Measurements from ENCODE around the gene RTKN. TPM values are rescaled to one million over a fixed set of nuclear protein-coding genes. Genes with fewer than 3 reads are reported as not detected.

RTKN gene
- total RNA-seq, 1 donor from 2014 or later: 19.1 TPM

DNA sequence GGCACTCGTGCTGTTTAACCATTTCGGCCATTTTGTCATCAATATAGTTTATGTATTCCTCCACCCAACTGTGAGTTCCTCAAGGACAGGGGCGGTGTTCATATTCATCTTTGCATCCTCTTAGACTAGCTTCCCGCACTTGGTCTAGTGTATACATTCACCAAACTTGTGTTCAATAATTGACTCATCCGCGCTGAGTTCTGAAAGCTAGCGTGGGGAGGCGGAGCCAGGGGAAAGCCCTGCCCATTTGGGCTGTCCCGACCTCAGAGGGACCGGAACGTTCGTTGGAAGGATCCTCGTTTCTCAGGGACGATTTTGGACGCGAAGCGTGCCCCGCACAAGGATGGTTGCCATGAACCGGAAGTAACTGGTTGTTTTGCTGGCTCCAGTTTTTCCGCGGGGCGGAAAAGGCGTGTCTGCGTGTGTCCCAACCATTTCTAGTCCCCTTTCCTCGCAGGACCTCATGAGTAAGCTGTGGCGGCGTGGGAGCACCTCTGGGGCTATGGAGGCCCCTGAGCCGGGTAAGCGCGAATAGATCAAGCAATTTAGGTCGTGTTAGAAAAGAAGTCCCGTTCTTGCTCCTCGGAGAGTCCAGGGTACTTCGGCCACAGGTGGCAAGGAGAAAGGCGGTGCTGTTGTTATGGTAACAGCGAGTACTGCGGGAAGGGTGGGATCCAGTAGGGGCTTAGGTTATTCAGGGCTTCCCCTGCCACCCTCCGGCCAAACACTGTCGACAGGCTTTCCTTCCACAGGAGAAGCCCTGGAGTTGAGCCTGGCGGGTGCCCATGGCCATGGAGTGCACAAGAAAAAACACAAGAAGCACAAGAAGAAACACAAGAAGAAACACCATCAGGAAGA, 13.1 kb upstream of the RTKN start, which contains the start of gene INO80B:
Gene INO80B (plus strand): TSS at position 434 of the 858 bp plus-strand sequence. CDS start 30 bp downstream, at position 464.
- TF ChIP-seq, protein P1, sequence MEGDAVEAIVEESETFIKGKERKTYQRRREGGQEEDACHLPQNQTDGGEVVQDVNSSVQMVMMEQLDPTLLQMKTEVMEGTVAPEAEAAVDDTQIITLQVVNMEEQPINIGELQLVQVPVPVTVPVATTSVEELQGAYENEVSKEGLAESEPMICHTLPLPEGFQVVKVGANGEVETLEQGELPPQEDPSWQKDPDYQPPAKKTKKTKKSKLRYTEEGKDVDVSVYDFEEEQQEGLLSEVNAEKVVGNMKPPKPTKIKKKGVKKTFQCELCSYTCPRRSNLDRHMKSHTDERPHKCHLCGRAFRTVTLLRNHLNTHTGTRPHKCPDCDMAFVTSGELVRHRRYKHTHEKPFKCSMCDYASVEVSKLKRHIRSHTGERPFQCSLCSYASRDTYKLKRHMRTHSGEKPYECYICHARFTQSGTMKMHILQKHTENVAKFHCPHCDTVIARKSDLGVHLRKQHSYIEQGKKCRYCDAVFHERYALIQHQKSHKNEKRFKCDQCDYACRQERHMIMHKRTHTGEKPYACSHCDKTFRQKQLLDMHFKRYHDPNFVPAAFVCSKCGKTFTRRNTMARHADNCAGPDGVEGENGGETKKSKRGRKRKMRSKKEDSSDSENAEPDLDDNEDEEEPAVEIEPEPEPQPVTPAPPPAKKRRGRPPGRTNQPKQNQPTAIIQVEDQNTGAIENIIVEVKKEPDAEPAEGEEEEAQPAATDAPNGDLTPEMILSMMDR (IDR thresholded peaks at IDR 0.05): no peak
- H3K36me3 Mint-ChIP-seq (ENCODE audit: unreplicated experiment): no peaks in the 10 kb centered on the region
- H3K27me3 Mint-ChIP-seq (ENCODE audit: unreplicated experiment): peaks cover 19% of the 10 kb centered on the region
- no peaks in the 10 kb centered on the region for H3K9me3 Mint-ChIP-seq (ENCODE audit: unreplicated experiment)
- H3K4me3 Mint-ChIP-seq (ENCODE audit: unreplicated experiment): peak within 1 kb of the TSS; percentile 99
- H3K4me1 Mint-ChIP-seq (ENCODE audit: unreplicated experiment): peaks cover 36% of the 10 kb centered on the region
- DNase-seq (ENCODE audit: extremely low spot score, unreplicated experiment): peak; percentile 98
- H3K27ac Mint-ChIP-seq (ENCODE audit: unreplicated experiment): peak within 1 kb of the TSS; percentile 95

GRCh38 chr2:74450570-74451190, 8.9 kb upstream of the RTKN start:
- Mint-ChIP-seq H3K9me3 (ENCODE audit: unreplicated experiment) (no peaks in the 10 kb centered on the region), H3K4me3 (ENCODE audit: unreplicated experiment) (no peak overlapping the region), H3K27ac (ENCODE audit: unreplicated experiment) (no peak overlapping the region), H3K36me3 (ENCODE audit: unreplicated experiment) (no peaks in the 10 kb centered on the region), H3K27me3 (ENCODE audit: unreplicated experiment) (peaks cover 28% of the 10 kb centered on the region), H3K4me1 (ENCODE audit: unreplicated experiment) (peaks cover 14% of the 10 kb centered on the region)
- DNase-seq (ENCODE audit: extremely low spot score, unreplicated experiment): no peak
- TF ChIP-seq, protein P1 (IDR thresholded peaks at IDR 0.05): no peak

GRCh38 chr2:74448771-74449170, 7.0 kb upstream of the RTKN start:
- H3K4me1 Mint-ChIP-seq (ENCODE audit: unreplicated experiment): peaks cover 12% of the 10 kb centered on the region
- DNase-seq (ENCODE audit: extremely low spot score, unreplicated experiment): no peak

DNA sequence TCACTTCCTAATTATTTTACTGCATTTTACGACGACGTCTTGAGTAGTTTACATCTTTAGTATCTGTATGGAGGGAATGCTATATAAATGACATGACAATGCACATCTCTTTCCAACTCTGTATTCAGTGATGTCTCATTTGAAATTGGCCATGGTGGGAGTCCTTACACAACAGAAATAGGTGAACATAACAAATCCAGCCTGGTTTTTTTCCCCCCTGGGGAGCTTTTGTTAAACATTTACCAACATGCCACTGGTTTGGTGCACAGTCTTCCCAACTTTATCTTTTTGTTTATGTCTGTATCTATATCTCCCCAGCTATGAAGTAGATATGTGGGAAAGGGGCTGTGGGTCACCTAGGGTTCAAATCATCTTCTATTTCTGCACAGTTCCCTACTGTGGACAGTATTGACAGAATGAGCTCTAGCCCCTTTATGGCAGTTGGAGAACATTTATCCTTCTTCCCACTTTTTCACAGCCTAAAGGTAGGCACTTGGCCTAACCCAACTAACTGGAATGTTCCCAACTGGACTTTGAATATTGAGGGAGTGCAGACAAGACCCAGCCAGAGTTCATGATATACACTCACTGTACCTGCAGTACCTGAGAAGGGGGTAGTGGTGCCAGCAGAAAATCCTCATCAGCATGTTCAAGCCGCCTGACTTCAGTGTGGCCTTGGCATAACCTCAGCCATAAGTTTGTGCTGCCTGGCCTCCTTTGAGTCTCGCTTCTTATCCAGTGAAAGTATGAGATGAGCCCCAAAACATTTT, 5.7 kb upstream of the RTKN start:
- no peak overlapping the region for H3K27ac Mint-ChIP-seq (ENCODE audit: unreplicated experiment)
- TF ChIP-seq, protein P1 (IDR thresholded peaks at IDR 0.05): no peak
- DNase-seq (ENCODE audit: extremely low spot score, unreplicated experiment): no peak
- no peaks in the 10 kb centered on the region for H3K9me3 Mint-ChIP-seq (ENCODE audit: unreplicated experiment)
- H3K36me3 Mint-ChIP-seq (ENCODE audit: unreplicated experiment): no peaks in the 10 kb centered on the region
- peaks cover 12% of the 10 kb centered on the region for H3K4me1 Mint-ChIP-seq (ENCODE audit: unreplicated experiment)
- H3K27me3 Mint-ChIP-seq (ENCODE audit: unreplicated experiment): peaks cover 31% of the 10 kb centered on the region
- no peak overlapping the region for H3K4me3 Mint-ChIP-seq (ENCODE audit: unreplicated experiment)

More at GRCh38 chr2:74448771-74449170, 7.0 kb upstream of the RTKN start:
- no peak overlapping the region for H3K27ac Mint-ChIP-seq (ENCODE audit: unreplicated experiment)
- H3K4me3 Mint-ChIP-seq (ENCODE audit: unreplicated experiment): no peak overlapping the region
- no peaks in the 10 kb centered on the region for H3K9me3 Mint-ChIP-seq (ENCODE audit: unreplicated experiment)
- H3K36me3 Mint-ChIP-seq (ENCODE audit: unreplicated experiment): no peaks in the 10 kb centered on the region
- H3K27me3 Mint-ChIP-seq (ENCODE audit: unreplicated experiment): peaks cover 40% of the 10 kb centered on the region
- TF ChIP-seq, protein P1 (IDR thresholded peaks at IDR 0.05): no peak
